Heart right ventricle (tissue), 16 donors: ENCODE data around the gene COL21A1. TPM values are rescaled to one million over a fixed set of nuclear protein-coding genes. Genes with fewer than 3 reads are reported as not detected.

ENCODE experiments used
- ATAC-seq, 8 donors: fragments of 200-7000 bp; cut with Tn5 transposase; one replicate each; pipeline ENCODE4 v1.9.1; 2020; ENCODE audit warnings: mild to moderate bottlenecking in 8 of 8, moderate library complexity in 8 of 8, moderate number of reproducible peaks in 1 of 8
- DNase-seq, 2 donors: peaks; one replicate each; pipeline ENCODE4 v3.0.0-alpha.2; 2020
- H3K27ac ChIP-seq, 10 donors: fragments of 200-600 bp; sonication (generic) in 2 of 10; one replicate each; pipeline versions ENCODE4 v1.5.0 to v1.8.0; 2020 to 2022; ENCODE audit warnings: mild to moderate bottlenecking in 3 of 10
- H3K27me3 ChIP-seq, 7 donors: fragments of 200-600 bp; one replicate each; pipeline ENCODE4 v1.8.0; 2021 to 2022; ENCODE audit warnings: mild to moderate bottlenecking in 2 of 7
- H3K36me3 ChIP-seq, 9 donors: fragments of 200-600 bp; sonication (generic) in 1 of 9; one replicate each; pipeline versions ENCODE4 v1.5.0 to v1.8.0; 2020 to 2022; ENCODE audit warnings: mild to moderate bottlenecking in 2 of 9
- H3K4me1 ChIP-seq, 9 donors: fragments of 200-600 bp; sonication (generic) in 1 of 9; one replicate each; pipeline versions ENCODE4 v1.5.0 to v1.8.0; 2020 to 2022; ENCODE audit warnings: mild to moderate bottlenecking in 4 of 9
- H3K4me3 ChIP-seq, 10 donors: fragments of 200-600 bp; sonication (generic) in 2 of 10; one replicate each; pipeline versions ENCODE4 v1.5.0 to v1.8.0; 2020 to 2022; ENCODE audit warnings: mild to moderate bottlenecking in 7 of 10, moderate library complexity in 2 of 10
- H3K9me3 ChIP-seq, 11 donors: fragments of 200-600 bp in 10 of 11; sonication (generic) in 2 of 11; one replicate each; pipeline versions ENCODE4 v1.5.0 to v1.8.0; 2013 to 2022; ENCODE audit warnings: mild to moderate bottlenecking in 2 of 11, control low read depth in 1 of 11, moderate library complexity in 1 of 11
- WGBS, 2 donors: extraction: QIAGEN DNeasy Blood & Tissue Kit; methylation state at CpG; one replicate each; pipeline ENCODE4 v1.1.7; 2013; ENCODE audit warnings: inconsistent platforms in 1 of 2; 5-methylcytosine and 5-hydroxymethylcytosine counted together
- intact Hi-C, 10 donors: fragments of 100-400 bp; cut with DNase I; formaldehyde crosslinking; loops; one replicate each; pipeline versions ENCODE4 v1.11.1 to v1.14.2; 2022
- polyA plus RNA-seq, 2 donors: library from polyadenylated mRNA; stranded (reverse); fragments of 200-250 nt; gene quantifications; one replicate each; pipeline ENCODE4 v1.2.3, GENCODE V29; 2013
- total RNA-seq, 10 donors: library from RNA; stranded (reverse); fragmentation: NEBNext Ultra II Directional in 3 of 10; extraction: Animal tissue kit (Norgen Biotek cat#: 25700) in 3 of 10; gene quantifications; one replicate each; pipeline versions ENCODE4 v1.2.1 to v1.2.4, GENCODE V29; 2021 to 2023
- TF ChIP-seq, protein P1 (sequence below), 9 donors: fragments of 200-600 bp; sonication (generic) in 2 of 9; IDR thresholded peaks; one replicate each; pipeline versions ENCODE4 v1.5.0 to v1.8.0; 2021 to 2022; ENCODE audit warnings: antibody characterized with exemption in 9 of 9, mild to moderate bottlenecking in 5 of 9, moderate library complexity in 1 of 9
- donor health status: Arrhythmogenic right ventricular cardiomyopathy.
- donor health status: ischemic (EF 13 %, LVEDD 7.1; RV severe dilation, severe dysfunction).
- donor health status: healthy with polysubstance abuse.
- donor health status: DM: no; HTN: yes; CAD: no.
- donor health status: DM: no; HTN: no; CAD: no.
- donor health status: ischemic (EF 25% LVEDD 6.9; RV normal size, moderate dysfunction).
- donor health status: ischemic (EF 25% LVEDD 5.7; RV mildly dilated, moderate dysfunction).
- donor health status: healthy.
- donor health status: DM: yes; HTN: yes; CAD: no.
- donor health status: Ischemic cardiomyopathy.
- donor health status: ischemic (EF 35%, LVEDD 5.7; RV mildly dilated, moderate dysfunction).
- donor health status: nonischemic (EF 11% LVEDD 7.7; RV severe dilation, severe dysfunction).
- donor health status: DM: yes; HTN: yes; CAD: no.
- donor health status: PGD.
- donor health status: ischemic (EF 29% LVEDD 5.4; RV normal size, mild dysfunction).
- donor health status: nonischemic (EF 23%, LVEDD 6.1; RV moderate dilation, normal function).

The COL21A1 gene
- total and polyA plus RNA-seq, 12 donors = 11.0 to 171 (median 69.9) TPM

DNA sequence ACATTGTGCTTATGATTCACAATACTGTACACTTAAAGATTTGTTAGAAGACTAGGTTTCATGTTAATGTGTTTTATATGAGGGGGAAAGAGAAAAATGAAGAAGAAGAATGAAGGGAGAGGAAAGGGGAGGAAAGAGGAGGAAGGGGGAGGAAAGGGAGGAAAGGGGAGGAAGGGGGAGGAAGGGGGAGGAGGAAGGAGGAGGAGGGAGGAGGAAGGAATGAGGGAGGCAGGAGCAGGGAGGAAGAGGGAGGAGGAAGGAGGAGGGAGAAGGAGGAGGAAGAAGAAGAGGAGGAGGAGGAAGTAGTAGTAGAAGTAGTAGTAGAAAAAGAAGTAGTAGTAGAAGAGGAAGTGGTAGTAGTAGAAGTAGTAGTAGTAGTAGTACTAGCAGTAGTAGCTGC, 70.6 kb downstream of the COL21A1 start:
- Histone ChIP-seq H3K36me3 (no peaks in the 10 kb centered on the region), H3K4me3 (no peak overlapping the region), H3K4me1 (peaks cover 0 to 11% (median 0%) of the 10 kb centered on the region in 9 donors), H3K27ac (no peak overlapping the region), H3K9me3 (peaks cover 0 to 50% (median 35%) of the 10 kb centered on the region in 11 donors), H3K27me3 (no peaks in the 10 kb centered on the region)
- TF ChIP-seq, protein P1, sequence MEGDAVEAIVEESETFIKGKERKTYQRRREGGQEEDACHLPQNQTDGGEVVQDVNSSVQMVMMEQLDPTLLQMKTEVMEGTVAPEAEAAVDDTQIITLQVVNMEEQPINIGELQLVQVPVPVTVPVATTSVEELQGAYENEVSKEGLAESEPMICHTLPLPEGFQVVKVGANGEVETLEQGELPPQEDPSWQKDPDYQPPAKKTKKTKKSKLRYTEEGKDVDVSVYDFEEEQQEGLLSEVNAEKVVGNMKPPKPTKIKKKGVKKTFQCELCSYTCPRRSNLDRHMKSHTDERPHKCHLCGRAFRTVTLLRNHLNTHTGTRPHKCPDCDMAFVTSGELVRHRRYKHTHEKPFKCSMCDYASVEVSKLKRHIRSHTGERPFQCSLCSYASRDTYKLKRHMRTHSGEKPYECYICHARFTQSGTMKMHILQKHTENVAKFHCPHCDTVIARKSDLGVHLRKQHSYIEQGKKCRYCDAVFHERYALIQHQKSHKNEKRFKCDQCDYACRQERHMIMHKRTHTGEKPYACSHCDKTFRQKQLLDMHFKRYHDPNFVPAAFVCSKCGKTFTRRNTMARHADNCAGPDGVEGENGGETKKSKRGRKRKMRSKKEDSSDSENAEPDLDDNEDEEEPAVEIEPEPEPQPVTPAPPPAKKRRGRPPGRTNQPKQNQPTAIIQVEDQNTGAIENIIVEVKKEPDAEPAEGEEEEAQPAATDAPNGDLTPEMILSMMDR (IDR thresholded peaks at IDR 0.05) = no peak
- ATAC-seq (no peak), DNase-seq (no peak)
- intact Hi-C loops = no loop called here

DNA sequence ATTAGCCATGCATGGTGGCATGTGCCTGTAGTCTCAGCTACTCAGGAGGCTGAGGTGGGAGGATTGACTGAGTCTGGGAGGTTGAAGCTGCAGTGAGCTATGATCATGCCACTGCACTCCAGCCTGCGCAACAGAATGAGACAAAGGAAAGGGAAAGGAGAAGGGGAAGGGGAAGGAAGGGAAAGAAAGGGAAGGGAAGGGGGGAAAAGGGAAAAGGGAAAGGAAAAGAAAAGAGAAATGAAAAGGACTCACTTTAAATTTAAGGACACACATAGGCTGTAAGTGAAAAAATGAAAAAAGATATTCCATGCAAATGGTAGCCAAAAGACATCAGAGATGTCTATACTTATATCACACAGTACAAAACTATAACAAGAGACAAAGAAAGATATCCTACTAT, 74.2 kb downstream of the COL21A1 start:
- no peaks in the 10 kb centered on the region for H3K27me3 ChIP-seq
- no peaks in the 10 kb centered on the region for H3K4me1 ChIP-seq
- WGBS, 2 donors = 95% methylated on average over 1 of the region's 1 CpG; no CpG with 5 or more reads in 1 of the 2 donors
- H3K27ac ChIP-seq = no peak overlapping the region
- intact Hi-C loops = no loop called here
- peaks cover 0 to 69% (median 43%) of the 10 kb centered on the region in 11 donors for H3K9me3 ChIP-seq
- H3K4me3 ChIP-seq = no peak overlapping the region
- H3K36me3 ChIP-seq = no peaks in the 10 kb centered on the region
- TF ChIP-seq, protein P1 (IDR thresholded peaks at IDR 0.05) = no peak
- ATAC-seq (no peak), DNase-seq (no peak)

DNA sequence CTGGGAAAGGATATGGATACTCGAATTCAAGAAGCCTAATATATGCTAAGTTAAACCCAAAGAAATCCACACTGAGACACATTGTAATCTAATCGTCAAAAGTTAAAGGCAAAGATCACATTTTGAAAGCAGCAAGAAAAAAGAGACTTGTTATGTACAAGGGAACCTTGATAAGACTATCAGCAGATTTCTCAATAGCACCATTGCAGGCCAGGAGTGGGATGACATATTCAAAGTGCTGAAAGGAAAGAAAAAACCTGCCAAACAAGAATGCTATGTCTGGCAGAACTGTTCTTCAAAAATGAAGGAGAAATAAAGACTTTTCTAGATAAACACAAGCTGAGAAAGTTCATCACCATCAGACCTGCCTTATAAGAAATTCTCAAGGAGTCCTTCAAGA, 75.2 kb downstream of the COL21A1 start:
- TF ChIP-seq, protein P1 (IDR thresholded peaks at IDR 0.05) = no peak

DNA sequence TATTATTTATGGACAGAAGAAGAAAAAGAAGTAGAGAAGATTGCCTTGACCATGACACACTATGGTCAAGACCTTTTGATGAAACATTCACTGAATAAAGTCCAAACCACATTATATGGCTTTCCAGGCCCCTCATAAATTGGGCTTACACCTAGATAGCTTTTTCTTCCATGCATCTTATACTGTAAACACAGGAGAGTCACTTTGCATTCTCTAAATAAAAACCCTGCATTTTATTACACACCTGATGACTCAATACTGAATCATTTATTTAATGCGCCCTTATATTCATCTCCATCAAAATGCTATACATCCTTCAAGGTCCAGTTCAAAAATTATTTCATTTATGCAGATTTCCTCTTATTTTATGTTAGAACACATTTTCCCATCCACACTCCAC, 78.0 kb downstream of the COL21A1 start:
- no peak for ATAC-seq
- WGBS, 2 donors = 88 to 98% methylated on average over 1 of the region's 1 CpG
- no peaks in the 10 kb centered on the region for H3K4me1 ChIP-seq
- H3K4me3 ChIP-seq = no peak overlapping the region
- intact Hi-C loops = no loop called here
- H3K36me3 ChIP-seq = no peaks in the 10 kb centered on the region
- H3K9me3 ChIP-seq = peaks cover 0 to 49% (median 31%) of the 10 kb centered on the region in 11 donors
- H3K27me3 ChIP-seq = no peaks in the 10 kb centered on the region
- no peak for DNase-seq
- TF ChIP-seq, protein P1 (IDR thresholded peaks at IDR 0.05) = no peak
- H3K27ac ChIP-seq = no peak overlapping the region

More for the DNA sequence above, 75.2 kb downstream of the COL21A1 start:
- no peak for ATAC-seq
- no peaks in the 10 kb centered on the region for H3K4me1 ChIP-seq
- no peak for DNase-seq
- peaks cover 0 to 69% (median 43%) of the 10 kb centered on the region in 11 donors for H3K9me3 ChIP-seq
- no peaks in the 10 kb centered on the region for H3K36me3 ChIP-seq
- intact Hi-C loops = no loop called here
- H3K27me3 ChIP-seq = no peaks in the 10 kb centered on the region
- H3K4me3 ChIP-seq = no peak overlapping the region
- WGBS, 2 donors = 70 to 76% methylated on average over 2 of the region's 2 CpGs
- no peak overlapping the region for H3K27ac ChIP-seq
